HG03558 (cell line): ENCODE measurements around the gene DXO.
"Not testable (repeated sequence)": the region's sequence is repeated elsewhere in the genome, so short reads cannot be mapped to it uniquely, and the experiment has no call there.

Source experiments
- ATAC-seq: cut with Tn5 transposase; IDR thresholded peaks from one replicate; pipeline ENCODE4 v1.9.1; 2021; ENCODE audit warnings: moderate number of reproducible peaks; ENCODE audit not compliant: unreplicated experiment; ENCODE audit errors: extremely low read depth

The DXO gene

GRCh38 chr6:31980998-31981397, 9.1 kb upstream of the DXO start:
- ATAC-seq = not testable (repeated sequence)

- not testable (repeated sequence) for ATAC-seq
Observed at GRCh38 chr6:31980195-31980876, 8.4 kb upstream of the DXO start.

- no peak for ATAC-seq
Observed at GRCh38 chr6:31979238-31979898, 7.4 kb upstream of the DXO start.

GRCh38 chr6:31978831-31979230, 6.9 kb upstream of the DXO start:
- ATAC-seq = no peak

GRCh38 chr6:31977816-31978431, 6.0 kb upstream of the DXO start:
- ATAC-seq = no peak

- not testable (repeated sequence) for ATAC-seq
Observed at GRCh38 chr6:31976065-31976464, 4.1 kb upstream of the DXO start.

- ATAC-seq = no peak
Observed at GRCh38 chr6:31972709-31973350, 892 bp upstream of the DXO start.

- ATAC-seq = no peak
Observed at GRCh38 chr6:31971279-31971992, 502 bp downstream of the DXO start.

- ATAC-seq = no peak
Observed at GRCh38 chr6:31970604-31971271, 1.2 kb downstream of the DXO start.

GRCh38 chr6:31969712-31970603, 2.0 kb downstream of the DXO start:
- ATAC-seq = no peak

- ATAC-seq = no peak
Observed at GRCh38 chr6:31968791-31969711, 2.9 kb downstream of the DXO start.

GRCh38 chr6:31968326-31968725, 3.6 kb downstream of the DXO start:
- ATAC-seq = no peak

GRCh38 chr6:31967926-31968320, 4.0 kb downstream of the DXO start:
- no peak for ATAC-seq

- no peak for ATAC-seq
Observed at GRCh38 chr6:31966997-31967925, 4.7 kb downstream of the DXO start.

GRCh38 chr6:31966506-31966905, 5.4 kb downstream of the DXO start:
- ATAC-seq = no peak

- ATAC-seq = no peak
Observed at GRCh38 chr6:31965700-31966099, 6.2 kb downstream of the DXO start.

- no peak for ATAC-seq
Observed at GRCh38 chr6:31963921-31964320, 8.0 kb downstream of the DXO start.
